ENCODE results near the gene CCNF.

- TF ChIP-seq CTCF (IDR thresholded peaks at IDR 0.05) (no peak), EZH2 (IDR thresholded peaks at IDR 0.05) (no peak), EZH2phosphoT487 (IDR thresholded peaks at IDR 0.05) (no peak)
Measured at GRCh38 chr16:2427526-2427925, 1.7 kb upstream of the CCNF start.
